HCT116 (cell line): ENCODE results near the gene CSNK2A1. TPM values are rescaled to one million over a fixed set of nuclear protein-coding genes. Genes with fewer than 3 reads are reported as not detected.

Experiments
- ATAC-seq: fragments of 200-7000 bp; cut with Tn5 transposase; 2 replicates; pipeline ENCODE4 v1.9.1; 2020; ENCODE audit warnings: mild to moderate bottlenecking, moderate library complexity
- BruUV-seq: library from RNA; stranded (reverse); fragments of 400-500 nt; replicated peaks from 2 replicates; lab custom pipeline; 2021; lab: Mats Ljungman, UMichigan
- CTCF ChIA-PET: fragments of 300-600 bp; sonication (Branson Sonifier 250); formaldehyde crosslinking; loops from one replicate; lab custom pipeline; 2021; ENCODE audit warnings: antibody characterized with exemption; lab: Charles Lee
- POLR2A ChIA-PET: fragments of 300-600, 350-600 bp; sonication (Branson Sonifier 250); formaldehyde crosslinking; loops from one replicate; lab custom pipeline; 2021; ENCODE audit warnings: antibody characterized with exemption; lab: Charles Lee
- RAD21 ChIA-PET, 2 experiments: fragments of 300-600 bp; sonication (Branson Sonifier 250); formaldehyde crosslinking; loops; one replicate each; lab custom pipeline; 2023; ENCODE audit warnings: low total read pairs in 2 of 2; ENCODE audit not compliant: uncharacterized antibody in 2 of 2, unreplicated experiment in 2 of 2, low non-redundant PET in 1 of 2; lab: Charles Lee
- DNase-seq: peaks from one replicate; pipeline ENCODE4 v3.0.0-alpha.2; 2010; ENCODE audit warnings: low read depth, low spot score
- H2AFZ ChIP-seq: fragments of 200-600 bp; shearing (Covaris generic), sonication (generic); 2 replicates; pipeline ENCODE4 v1.6.1; 2017; ENCODE audit warnings: low read depth, mixed run types, mixed read lengths, antibody characterized with exemption, low read length; ENCODE audit not compliant: poor library complexity, severe bottlenecking
- H3K27ac ChIP-seq: 2 replicates; pipeline ENCODE4 v1.5.1; 2012; ENCODE audit warnings: low read depth, low read length
- H3K27me3 ChIP-seq: fragments of 200-600 bp; sonication (generic); 2 replicates; pipeline ENCODE4 v1.6.1; 2016; ENCODE audit warnings: mixed run types, low read length, mixed read lengths; ENCODE audit not compliant: insufficient read depth
- H3K36me3 ChIP-seq, 2 experiments: fragments of 200-500 bp in 1 of 2; fragments of 200-600 bp in 1 of 2; sonication (Bioruptor generic) in 1 of 2; sonication (generic) in 1 of 2; 2 replicates each; pipeline versions ENCODE4 v1.5.1 to v1.6.1; 2014 to 2016; ENCODE audit warnings: low read length in 2 of 2, inconsistent platforms in 1 of 2, mixed read lengths in 1 of 2, mixed run types in 1 of 2; ENCODE audit not compliant: insufficient read depth in 2 of 2, control insufficient read depth in 1 of 2
- H3K4me1 ChIP-seq, 2 experiments: fragments of 200-600 bp in 1 of 2; sonication (generic) in 1 of 2; 2 replicates each; pipeline versions ENCODE4 v1.5.1 to v1.6.1; 2012 to 2017; ENCODE audit warnings: low read length in 2 of 2, inconsistent platforms in 1 of 2, mild to moderate bottlenecking in 1 of 2, mixed read lengths in 1 of 2, mixed run types in 1 of 2, moderate library complexity in 1 of 2; ENCODE audit not compliant: insufficient read depth in 2 of 2, control insufficient read depth in 1 of 2
- H3K4me2 ChIP-seq: fragments of 200-600 bp; sonication (generic); 2 replicates; pipeline ENCODE4 v1.6.1; 2017; ENCODE audit warnings: mixed run types, low read length, mixed read lengths
- H3K4me3 ChIP-seq, 2 experiments: fragments of 200-600 bp in 1 of 2; sonication (generic) in 1 of 2; replicated peaks in 1 of 2; 2 replicates each; pipeline ENCODE4 v1.5.1; 2011 to 2016; ENCODE audit warnings: low read length in 2 of 2, control low read depth in 1 of 2, low read depth in 1 of 2, mild to moderate bottlenecking in 1 of 2, mixed read lengths in 1 of 2, mixed run types in 1 of 2
- H3K79me2 ChIP-seq: fragments of 200-600 bp; sonication (generic); 2 replicates; pipeline ENCODE4 v1.6.1; 2017; ENCODE audit warnings: mild to moderate bottlenecking, mixed run types, low read length, moderate library complexity, mixed read lengths; ENCODE audit not compliant: insufficient read depth
- H3K9ac ChIP-seq: fragments of 200-600 bp; sonication (generic); 2 replicates; pipeline ENCODE4 v1.6.1; 2016; ENCODE audit warnings: low read length, mixed read lengths
- H3K9me2 ChIP-seq: fragments of 200-600 bp; sonication (generic), shearing (Covaris generic); 2 replicates; pipeline ENCODE4 v1.6.1; 2017; ENCODE audit warnings: mixed run types, mild to moderate bottlenecking, moderate library complexity; ENCODE audit not compliant: insufficient read depth
- H3K9me3 ChIP-seq, 2 experiments: fragments of 200-500 bp in 1 of 2; fragments of 200-600 bp in 1 of 2; sonication (Bioruptor generic) in 1 of 2; sonication (generic) in 1 of 2; 2 replicates each; pipeline ENCODE4 v1.6.1; 2014 to 2017; ENCODE audit warnings: low read length in 2 of 2, mixed read lengths in 2 of 2, inconsistent platforms in 1 of 2, low read depth in 1 of 2, mild to moderate bottlenecking in 1 of 2, mixed run types in 1 of 2, moderate library complexity in 1 of 2; ENCODE audit not compliant: control insufficient read depth in 1 of 2, insufficient read depth in 1 of 2
- H4K20me1 ChIP-seq: fragments of 200-600 bp; sonication (generic), shearing (Covaris generic); 2 replicates; pipeline ENCODE4 v1.6.1; 2017; ENCODE audit warnings: mixed run types, mild to moderate bottlenecking, moderate library complexity; ENCODE audit not compliant: insufficient read depth
- CBX3 ChIP-seq: IDR thresholded peaks from 2 replicates; pipeline ENCODE4 v1.6.1; 2012; ENCODE audit warnings: low read depth
- ELF1 ChIP-seq: IDR thresholded peaks from 2 replicates; pipeline ENCODE4 v1.6.1; 2012; ENCODE audit warnings: low read depth, borderline replicate concordance
- JUND ChIP-seq: IDR thresholded peaks from 2 replicates; pipeline ENCODE4 v1.6.1; 2012
- POLR2AphosphoS5 ChIP-seq: IDR thresholded peaks from 2 replicates; pipeline ENCODE4 v1.6.1; 2011; ENCODE audit warnings: mild to moderate bottlenecking, low read depth, low read length, moderate library complexity
- RAD21 ChIP-seq: IDR thresholded peaks from 2 replicates; pipeline ENCODE4 v1.6.1; 2012; ENCODE audit warnings: low read depth, mild to moderate bottlenecking
- intact Hi-C: fragments of 100-400 bp; cut with micrococcal nuclease; formaldehyde crosslinking; loops from 2 replicates; pipeline ENCODE4 v1.10.0; 2022
- total RNA-seq: library from RNA; stranded (reverse); gene quantifications from one replicate; pipeline ENCODE4 v1.2.1, GENCODE V29; 2021; ENCODE audit not compliant: unreplicated experiment
- TF ChIP-seq, protein P1 (sequence below), 3 experiments: fragments of 200-600 bp in 1 of 3; sonication (generic) in 1 of 3; IDR thresholded peaks in 2 of 3; conservative IDR thresholded peaks in 1 of 3; 2 replicates each; pipeline ENCODE4 v1.5.1; 2012 to 2017; ENCODE audit warnings: low read depth in 2 of 3, low read length in 2 of 3, antibody characterized with exemption in 1 of 3, borderline replicate concordance in 1 of 3, control low read depth in 1 of 3, mild to moderate bottlenecking in 1 of 3, mixed read lengths in 1 of 3, mixed run types in 1 of 3, moderate library complexity in 1 of 3; ENCODE audit not compliant: insufficient read depth in 1 of 3

CSNK2A1 gene
- total RNA-seq, 1 experiment from 2014 or later = 284 TPM

DNA sequence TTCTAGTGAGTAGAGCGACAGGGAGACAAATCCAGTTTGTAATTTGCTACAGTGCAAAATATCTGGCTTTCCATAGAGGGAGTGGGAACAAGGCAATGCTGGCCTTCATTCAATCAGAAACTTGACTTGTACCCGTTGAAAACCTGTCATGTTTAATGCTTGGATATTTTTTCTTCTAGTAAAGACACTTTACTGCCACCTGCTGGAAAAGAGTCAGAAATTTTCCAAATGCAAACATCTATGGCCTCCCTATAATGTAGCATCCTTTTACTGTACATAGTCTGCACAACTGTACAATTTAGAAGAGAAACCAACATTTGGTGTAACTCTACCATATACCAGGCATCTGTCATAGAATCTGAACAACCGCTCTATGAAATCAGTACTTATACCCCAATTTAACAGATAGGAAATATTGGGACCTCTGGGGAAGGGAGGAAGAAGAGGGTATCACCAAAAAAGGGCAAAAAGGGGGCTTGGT is 64.6 kb downstream of the CSNK2A1 start:
- no TSS peak for BruUV-seq
- Histone ChIP-seq H3K36me3 (peaks cover 35 to 42% of the 10 kb centered on the region in 2 experiments), H3K4me1 (no peaks in the 10 kb centered on the region), H4K20me1 (no peaks in the 10 kb centered on the region), H3K4me2 (no peak overlapping the region), H3K79me2 (no peaks in the 10 kb centered on the region; the same call in 1 of the 2 replicates), H3K4me3 (no peak overlapping the region), H3K27ac (no peak overlapping the region), H3K9me3 (no peaks in the 10 kb centered on the region), H3K9ac (no peak overlapping the region), H2AFZ (no peak overlapping the region), H3K27me3 (no peaks in the 10 kb centered on the region), H3K9me2 (no peaks in the 10 kb centered on the region)
- RAD21 ChIA-PET = interaction anchor here in 1 of 2 experiments (0.7 kb wide), 1 partner anchor 76 kb away, joined by 4 read pairs; no protein-coding TSS in a partner anchor
- TF ChIP-seq POLR2AphosphoS5 (no peak; the same call in 1 of the 2 replicates), JUND (no peak), RAD21 (peak; percentile 66), CBX3 (no peak), ELF1 (no peak)
- TF ChIP-seq, protein P1, sequence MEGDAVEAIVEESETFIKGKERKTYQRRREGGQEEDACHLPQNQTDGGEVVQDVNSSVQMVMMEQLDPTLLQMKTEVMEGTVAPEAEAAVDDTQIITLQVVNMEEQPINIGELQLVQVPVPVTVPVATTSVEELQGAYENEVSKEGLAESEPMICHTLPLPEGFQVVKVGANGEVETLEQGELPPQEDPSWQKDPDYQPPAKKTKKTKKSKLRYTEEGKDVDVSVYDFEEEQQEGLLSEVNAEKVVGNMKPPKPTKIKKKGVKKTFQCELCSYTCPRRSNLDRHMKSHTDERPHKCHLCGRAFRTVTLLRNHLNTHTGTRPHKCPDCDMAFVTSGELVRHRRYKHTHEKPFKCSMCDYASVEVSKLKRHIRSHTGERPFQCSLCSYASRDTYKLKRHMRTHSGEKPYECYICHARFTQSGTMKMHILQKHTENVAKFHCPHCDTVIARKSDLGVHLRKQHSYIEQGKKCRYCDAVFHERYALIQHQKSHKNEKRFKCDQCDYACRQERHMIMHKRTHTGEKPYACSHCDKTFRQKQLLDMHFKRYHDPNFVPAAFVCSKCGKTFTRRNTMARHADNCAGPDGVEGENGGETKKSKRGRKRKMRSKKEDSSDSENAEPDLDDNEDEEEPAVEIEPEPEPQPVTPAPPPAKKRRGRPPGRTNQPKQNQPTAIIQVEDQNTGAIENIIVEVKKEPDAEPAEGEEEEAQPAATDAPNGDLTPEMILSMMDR (IDR thresholded peaks at IDR 0.05 in 2 of 3, conservative IDR thresholded peaks at IDR 0.05 in 1 of 3; ENCODE audit: borderline replicate concordance in 1 of 3, insufficient read depth in 1 of 3, low read depth in 2 of 3, low read length in 2 of 3) = peak; percentile 46 to 61 (median 54); a peak in 5 of 6 replicates
- CTCF ChIA-PET = interaction anchor here (3.4 kb wide), 1 partner anchor 124 kb away, joined by 14 read pairs; no protein-coding TSS in a partner anchor
- ATAC-seq (peak; percentile 71), DNase-seq (peak; percentile 41)
- intact Hi-C loops = loop anchor here (1.0 kb wide), 1 partner anchor 125 kb away; no protein-coding TSS in a partner anchor
- POLR2A ChIA-PET = no interaction called here
